ENCODE results near the gene MSI2.

The MSI2 gene

DNA sequence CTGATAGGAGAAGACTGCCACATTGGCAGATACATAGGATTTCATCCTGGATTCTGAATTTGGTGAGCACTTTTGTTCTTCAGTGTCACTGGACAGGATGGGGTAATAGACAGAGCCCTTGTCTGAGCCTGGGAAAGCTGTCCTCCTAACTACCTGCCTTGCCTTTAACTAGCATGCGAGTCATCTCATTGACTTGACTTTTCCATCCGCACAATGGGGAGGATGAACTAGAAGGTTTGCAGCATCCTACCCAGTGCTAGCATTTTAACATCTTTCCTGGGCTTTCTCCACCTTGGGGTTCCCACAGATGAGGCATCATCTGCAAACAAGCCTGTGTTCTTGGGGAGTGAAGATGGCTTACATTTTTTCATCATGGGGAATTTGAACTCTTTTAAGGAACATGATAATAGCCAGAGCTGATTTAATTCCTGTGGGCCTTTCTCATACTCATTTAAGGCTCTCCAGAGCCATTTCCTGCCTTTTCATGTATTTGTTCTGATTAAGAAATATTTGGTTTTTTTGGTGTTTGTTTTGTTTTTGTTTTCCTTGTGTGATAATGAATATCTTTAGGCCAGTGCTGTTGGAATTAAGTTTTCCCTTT, 139.5 kb downstream of the MSI2 start:
- DNase-seq (ENCODE audit: low read depth), result no peak
- H3K4me3 ChIP-seq (ENCODE audit: low read depth, low read length), result no peak overlapping the region
- TF ChIP-seq, protein P1, sequence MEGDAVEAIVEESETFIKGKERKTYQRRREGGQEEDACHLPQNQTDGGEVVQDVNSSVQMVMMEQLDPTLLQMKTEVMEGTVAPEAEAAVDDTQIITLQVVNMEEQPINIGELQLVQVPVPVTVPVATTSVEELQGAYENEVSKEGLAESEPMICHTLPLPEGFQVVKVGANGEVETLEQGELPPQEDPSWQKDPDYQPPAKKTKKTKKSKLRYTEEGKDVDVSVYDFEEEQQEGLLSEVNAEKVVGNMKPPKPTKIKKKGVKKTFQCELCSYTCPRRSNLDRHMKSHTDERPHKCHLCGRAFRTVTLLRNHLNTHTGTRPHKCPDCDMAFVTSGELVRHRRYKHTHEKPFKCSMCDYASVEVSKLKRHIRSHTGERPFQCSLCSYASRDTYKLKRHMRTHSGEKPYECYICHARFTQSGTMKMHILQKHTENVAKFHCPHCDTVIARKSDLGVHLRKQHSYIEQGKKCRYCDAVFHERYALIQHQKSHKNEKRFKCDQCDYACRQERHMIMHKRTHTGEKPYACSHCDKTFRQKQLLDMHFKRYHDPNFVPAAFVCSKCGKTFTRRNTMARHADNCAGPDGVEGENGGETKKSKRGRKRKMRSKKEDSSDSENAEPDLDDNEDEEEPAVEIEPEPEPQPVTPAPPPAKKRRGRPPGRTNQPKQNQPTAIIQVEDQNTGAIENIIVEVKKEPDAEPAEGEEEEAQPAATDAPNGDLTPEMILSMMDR (conservative IDR thresholded peaks at IDR 0.05; ENCODE audit: low read depth, low read length), result no peak

- TF ChIP-seq, protein P1 (conservative IDR thresholded peaks at IDR 0.05; ENCODE audit: low read depth, low read length), result no peak
- H3K4me3 ChIP-seq (ENCODE audit: low read depth, low read length), result no peak overlapping the region
- no peak for DNase-seq (ENCODE audit: low read depth)
These were observed 140.2 kb downstream of the MSI2 start for GRCh38 chr17:57396511-57396921.

DNA sequence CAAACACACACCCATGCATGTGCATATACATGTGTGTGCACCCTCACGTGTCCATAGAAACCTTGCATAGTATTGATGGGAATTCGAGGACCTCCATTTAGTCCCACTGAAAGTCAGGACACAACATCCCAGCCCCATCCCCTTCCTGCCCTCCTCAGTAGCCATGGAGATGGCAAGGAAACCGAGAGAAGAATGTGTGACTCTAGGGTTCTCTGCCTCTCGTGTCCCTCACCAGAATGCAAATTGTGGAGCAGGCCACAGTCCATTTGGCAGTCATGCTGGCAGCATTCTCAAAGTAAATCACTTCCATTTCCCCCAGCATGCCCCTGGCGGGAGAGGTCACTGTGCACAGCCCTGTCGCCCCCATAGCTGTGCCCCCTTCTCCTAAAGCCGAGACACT, 141.1 kb downstream of the MSI2 start:
- TF ChIP-seq, protein P1 (conservative IDR thresholded peaks at IDR 0.05; ENCODE audit: low read depth, low read length), result no peak
- DNase-seq (ENCODE audit: low read depth), result no peak
- H3K4me3 ChIP-seq (ENCODE audit: low read depth, low read length), result no peak overlapping the region

DNA sequence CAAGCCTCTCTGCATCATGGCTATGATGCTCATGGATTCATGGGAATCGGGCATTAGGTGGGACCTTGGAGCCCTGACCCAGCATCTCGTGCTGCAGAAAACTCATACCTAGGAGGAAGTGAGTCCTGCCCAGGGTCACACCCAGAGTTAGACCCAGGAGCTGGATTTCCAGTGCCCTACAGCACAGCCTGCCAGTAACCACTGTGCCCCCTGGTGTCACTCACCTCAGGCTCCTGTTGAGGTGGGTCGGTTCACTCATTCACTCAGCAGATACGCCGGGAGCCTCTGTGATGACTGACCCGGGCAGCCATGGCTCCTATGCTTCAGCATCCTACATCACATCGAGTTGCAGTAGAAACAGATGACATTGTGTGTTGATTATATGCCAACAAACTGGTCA, 143.4 kb downstream of the MSI2 start:
- TF ChIP-seq, protein P1 (conservative IDR thresholded peaks at IDR 0.05; ENCODE audit: low read depth, low read length), result no peak
- DNase-seq (ENCODE audit: low read depth), result no peak
- no peak overlapping the region for H3K4me3 ChIP-seq (ENCODE audit: low read depth, low read length)

- no peak for DNase-seq (ENCODE audit: low read depth)
- TF ChIP-seq, protein P1 (conservative IDR thresholded peaks at IDR 0.05; ENCODE audit: low read depth, low read length), result no peak
- no peak overlapping the region for H3K4me3 ChIP-seq (ENCODE audit: low read depth, low read length)
These were observed 144.3 kb downstream of the MSI2 start for GRCh38 chr17:57400648-57401047.

DNA sequence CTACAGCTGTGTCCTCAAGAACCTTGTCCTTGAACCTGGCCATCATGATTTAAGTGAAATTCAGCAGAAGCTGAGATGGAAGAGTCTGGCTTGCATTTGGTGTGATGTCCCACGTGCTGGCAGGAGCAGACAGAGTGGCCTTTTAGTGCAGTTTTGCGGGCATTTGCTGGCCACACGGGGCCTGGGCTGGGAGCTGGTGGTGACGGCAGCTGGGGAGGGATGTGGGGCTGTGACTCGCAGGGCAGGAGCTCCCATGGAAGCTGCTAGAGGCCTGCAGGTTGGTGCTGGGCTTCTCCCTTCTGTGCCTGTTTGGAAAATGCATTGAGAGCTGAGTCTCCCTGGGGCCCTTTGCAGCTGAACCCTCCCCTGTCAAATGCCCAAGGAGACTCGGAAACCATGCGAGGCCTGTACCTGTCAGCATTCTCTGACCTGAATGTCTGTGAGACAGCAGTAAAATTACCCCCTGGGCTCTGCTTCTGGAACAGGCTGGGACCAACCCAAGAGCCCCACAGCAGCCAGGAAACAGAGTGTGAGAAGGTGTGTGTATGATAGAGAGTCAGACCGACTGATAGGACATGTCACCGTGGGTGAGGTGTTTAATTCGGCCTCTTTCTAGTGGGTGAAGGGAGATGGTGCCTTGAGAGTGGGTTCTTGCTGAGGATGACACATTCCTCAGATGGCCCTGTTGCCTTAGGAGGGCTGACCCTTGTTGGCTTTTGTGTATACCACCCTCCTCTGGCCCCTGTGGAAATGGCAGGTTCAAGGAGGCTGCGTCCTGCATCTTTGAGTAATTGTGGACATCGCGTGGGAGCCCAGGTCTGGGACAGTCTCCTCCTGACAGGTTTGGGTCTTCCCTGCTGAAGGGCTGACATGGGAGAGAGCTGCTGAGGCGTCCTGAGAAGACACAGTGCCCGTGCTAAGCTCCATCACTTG, 145.5 kb downstream of the MSI2 start:
- H3K4me3 ChIP-seq (ENCODE audit: low read depth, low read length), result no peak overlapping the region
- DNase-seq (ENCODE audit: low read depth), result no peak
- TF ChIP-seq, protein P1 (conservative IDR thresholded peaks at IDR 0.05; ENCODE audit: low read depth, low read length), result peak; percentile 24

Data from choroid plexus epithelial cell (primary cell).